GM12878 (cell line): ENCODE data around the gene ANKRD55. TPM values are rescaled to one million over a fixed set of nuclear protein-coding genes. Genes with fewer than 3 reads are reported as not detected.
"Not testable (repeated sequence)": the region's sequence is repeated elsewhere in the genome, so short reads cannot be mapped to it uniquely, and the experiment has no call there.

Experiments
- ATAC-seq: fragments of 200-7000 bp; cut with Tn5 transposase; 3 replicates; pipeline ENCODE4 v1.9.1; 2020; ENCODE audit warnings: mild to moderate bottlenecking, moderate library complexity
- BruUV-seq: library from RNA; stranded (reverse); fragments of 400-500 nt; replicated peaks from 2 replicates; lab custom pipeline; 2021; lab: Mats Ljungman, UMichigan
- CTCF ChIA-PET: fragments of 300-600 bp; sonication (Branson Sonifier 250); formaldehyde crosslinking; extraction: SDS; loops from one replicate; lab custom pipeline; 2021; ENCODE audit warnings: inconsistent platforms; lab: Yijun Ruan, JAX
- POLR2A ChIA-PET: fragments of 350-600 bp; formaldehyde crosslinking; extraction: SDS; loops from one replicate; lab custom pipeline; 2021; ENCODE audit warnings: inconsistent platforms; lab: Charles Lee
- RAD21 ChIA-PET: fragments of 300-600 bp; sonication (Branson Sonifier 250); formaldehyde crosslinking; loops from one replicate; lab custom pipeline; 2023; ENCODE audit warnings: antibody characterized with exemption; ENCODE audit not compliant: unreplicated experiment; lab: Charles Lee
- SMC1A ChIA-PET: fragments of 300-600 bp; sonication (Branson Sonifier 250); formaldehyde crosslinking; loops from one replicate; lab custom pipeline; 2023; ENCODE audit not compliant: unreplicated experiment, uncharacterized antibody; lab: Charles Lee
- DNase-seq: peaks from one replicate; pipeline ENCODE4 v3.0.0-alpha.2; 2011; ENCODE audit warnings: low read depth, low spot score
- FAIRE-seq: peaks from 3 replicates; lab custom pipeline; 2011; peaks lifted over from hg19 to GRCh38; lab: Jason Lieb, UNC
- H2AFZ ChIP-seq: 2 replicates; pipeline ENCODE4 v1.6.0; 2011; ENCODE audit warnings: low read depth, low read length, control low read depth; ENCODE audit not compliant: control insufficient read depth
- H3K27ac ChIP-seq: 2 replicates; pipeline ENCODE4 v1.5.1; 2011; ENCODE audit warnings: control low read depth; ENCODE audit not compliant: control insufficient read depth, insufficient read depth
- H3K27me3 ChIP-seq, 2 experiments: replicated peaks in 1 of 2; 2 replicates each; pipeline versions ENCODE4 v1.6.0 to v1.6.1; 2011; ENCODE audit warnings: low read length in 1 of 2; ENCODE audit not compliant: control insufficient read depth in 2 of 2, insufficient read depth in 2 of 2
- H3K36me3 ChIP-seq, 2 experiments: 2 replicates each; pipeline ENCODE4 v1.5.1; 2011; ENCODE audit warnings: low read length in 1 of 2; ENCODE audit not compliant: control insufficient read depth in 2 of 2, insufficient read depth in 2 of 2
- H3K4me1 ChIP-seq: 2 replicates; pipeline ENCODE4 v1.6.1; 2011; ENCODE audit warnings: mild to moderate bottlenecking, low read length, moderate library complexity, mixed read lengths; ENCODE audit not compliant: control insufficient read depth, insufficient read depth
- H3K4me2 ChIP-seq: 2 replicates; pipeline ENCODE4 v1.6.0; 2011; ENCODE audit warnings: control low read depth; ENCODE audit not compliant: control insufficient read depth, insufficient read depth
- H3K4me3 ChIP-seq: fragments of 200-600 bp; sonication (generic); 2 replicates; pipeline ENCODE4 v1.5.1; 2016
- H3K79me2 ChIP-seq: 2 replicates; pipeline ENCODE4 v1.6.0; 2011; ENCODE audit warnings: low read length; ENCODE audit not compliant: control insufficient read depth, insufficient read depth
- H3K9ac ChIP-seq: 2 replicates; pipeline ENCODE4 v1.8.0; 2011; ENCODE audit warnings: low read length, control low read depth, mixed read lengths; ENCODE audit not compliant: control insufficient read depth, insufficient read depth
- H3K9me3 ChIP-seq: replicated peaks from 3 replicates; pipeline ENCODE4 v1.5.1; 2011; ENCODE audit warnings: mild to moderate bottlenecking, low read length; ENCODE audit not compliant: control insufficient read depth, insufficient read depth
- H4K20me1 ChIP-seq: 2 replicates; pipeline ENCODE4 v1.6.0; 2011; ENCODE audit not compliant: control insufficient read depth, insufficient read depth
- IRF4 ChIP-seq: IDR thresholded peaks from 2 replicates; pipeline ENCODE4 v1.6.1; 2011; ENCODE audit warnings: low read depth, low read length
- MLLT1 ChIP-seq: fragments of 450-650 bp; IDR thresholded peaks from 2 replicates; pipeline ENCODE4 v1.6.1; 2016; ENCODE audit warnings: mild to moderate bottlenecking
- MYB ChIP-seq: fragments of 150-350 bp; IDR thresholded peaks from 2 replicates; pipeline ENCODE4 v1.6.1; 2014; ENCODE audit warnings: mild to moderate bottlenecking, low read depth, low read length, borderline replicate concordance
- NR2F1 ChIP-seq: fragments of 450-650 bp; conservative IDR thresholded peaks from 2 replicates; pipeline ENCODE4 v1.6.1; 2017; ENCODE audit warnings: mild to moderate bottlenecking
- PAX5 ChIP-seq: IDR thresholded peaks from 2 replicates; pipeline ENCODE4 v1.6.1; 2011; ENCODE audit warnings: low read depth, low read length, borderline replicate concordance
- RELB ChIP-seq: fragments of 450-650 bp; IDR thresholded peaks from 2 replicates; pipeline ENCODE4 v1.6.1; 2017; ENCODE audit warnings: low read depth, mild to moderate bottlenecking, moderate library complexity
- RUNX3 ChIP-seq: IDR thresholded peaks from 2 replicates; pipeline ENCODE4 v1.6.1; 2012; ENCODE audit warnings: low read length, inconsistent platforms
- YY1 ChIP-seq: IDR thresholded peaks from 2 replicates; pipeline ENCODE4 v1.6.1; 2011; ENCODE audit warnings: low read depth, mild to moderate bottlenecking, low read length
- ZNF207 ChIP-seq: fragments of 450-650 bp; IDR thresholded peaks from 2 replicates; pipeline ENCODE4 v1.6.1; 2014; ENCODE audit warnings: antibody characterized with exemption, mild to moderate bottlenecking, borderline replicate concordance
- ZNF592 ChIP-seq: fragments of 450-650 bp; IDR thresholded peaks from 2 replicates; pipeline ENCODE4 v1.6.1; 2017; ENCODE audit warnings: mild to moderate bottlenecking, moderate library complexity
- ZNF687 ChIP-seq: fragments of 450-650 bp; IDR thresholded peaks from 2 replicates; pipeline ENCODE4 v1.6.1; 2017; ENCODE audit warnings: mild to moderate bottlenecking, moderate library complexity
- WGBS: methylation state at CpG from one replicate; pipeline ENCODE4 v1.1.6; 2016; ENCODE audit warnings: low lambda C conversion rate; ENCODE audit not compliant: insufficient replicate concordance, insufficient coverage; ENCODE audit errors: missing lambda C conversion rate; 5-methylcytosine and 5-hydroxymethylcytosine counted together
- in situ Hi-C: fragments of 300-500 bp; cut with MboI; formaldehyde crosslinking; loops from 9 replicates; pipeline ENCODE4 v1.14.3; 2018; ENCODE audit warnings: mixed read lengths
- intact Hi-C: fragments of 100-400 bp; cut with micrococcal nuclease; formaldehyde crosslinking; loops from one replicate; pipeline ENCODE4 v1.14.2; 2022; ENCODE audit not compliant: unreplicated experiment
- polyA plus RNA-seq, 11 experiments: library from polyadenylated mRNA; depleted of rRNA in 4 of 11; unstranded in 6 of 11; stranded (reverse) in 5 of 11; fragments of >200 nt; fragmentation: Nextera tagmentation in 4 of 11; fragmentation: Illumina TruSeq in 1 of 11; extraction: Ambion mirVana in 4 of 11; extraction: Trizol in 1 of 11; gene quantifications; 1 replicate in 1 of 11; 2 replicates in 10 of 11; pipeline versions ENCODE4 v1.2.1 to v1.2.3, GENCODE V29; 2011 to 2016; ENCODE audit warnings: inconsistent platforms in 2 of 11, missing spikeins in 2 of 11, low read depth in 1 of 11
- total RNA-seq, 4 experiments: library from RNA; depleted of rRNA in 3 of 4; stranded (reverse); fragments of >200 nt in 3 of 4; fragmentation: Illumina TruSeq in 1 of 4; extraction: Trizol in 1 of 4; gene quantifications; 2 replicates each; pipeline versions ENCODE4 v1.2.1 to v1.2.3, GENCODE V29; 2013 to 2021

Gene ANKRD55
- total and polyA plus RNA-seq, 10 of the 15 experiments (the other 5 are each of a cell fraction or from before 2014, with no cell fraction given): 0.04 TPM; not detected in 9

GRCh38 chr5:56156585-56157190, 76.4 kb downstream of the ANKRD55 start:
- H3K9me3 ChIP-seq, H2AFZ ChIP-seq, H3K27me3 ChIP-seq, H3K36me3 ChIP-seq, in situ Hi-C loops, BruUV-seq, H4K20me1 ChIP-seq, H3K9ac ChIP-seq, H3K79me2 ChIP-seq, H3K4me3 ChIP-seq: not testable (repeated sequence)
- ATAC-seq (peak; percentile 86), FAIRE-seq (peak; percentile 89), DNase-seq (peak; percentile 80)
- SMC1A ChIA-PET: interaction anchor here (1.0 to 5.7 kb wide), 11 partner anchors 10 to 222 kb away, joined by 3 to 22 read pairs (median 5); no protein-coding TSS in a partner anchor
- intact Hi-C loops: loop anchor here (2.0 kb wide), 2 partner anchors 34 to 44 kb away; no protein-coding TSS in a partner anchor
- Histone ChIP-seq H3K27ac (peak overlapping the region; percentile 36), H3K4me2 (peak overlapping the region; percentile 41), H3K4me1 (peaks cover 26% of the 10 kb centered on the region)
- CTCF ChIA-PET: interaction anchor here (1.9 kb wide), 1 partner anchor 62 kb away, joined by 5 read pairs; no protein-coding TSS in a partner anchor
- POLR2A ChIA-PET: interaction anchor here (0.6 to 1.1 kb wide), 3 partner anchors 8 to 162 kb away, joined by 3 read pairs; partner anchors contain the start of gene IL6ST
- WGBS: 11% methylated on average over 6 of the region's 6 CpGs
- RAD21 ChIA-PET: interaction anchor here (0.7 to 3.9 kb wide), 8 partner anchors 9 to 174 kb away, joined by 3 to 21 read pairs (median 4); no protein-coding TSS in a partner anchor
- TF ChIP-seq NR2F1 (peak; percentile 62), MLLT1 (peak; percentile 78), MYB (0 out of 2 replicates have a peak, but pooled peaks have one; percentile 10), ZNF592 (peak; percentile 98), YY1 (peak; percentile 35; the same call in 1 of the 2 replicates), RUNX3 (peak; percentile 76), ZNF687 (peak; percentile 98), ZNF207 (0 out of 2 replicates have a peak, but pooled peaks have one; percentile 9), IRF4 (peak; percentile 26; the same call in 1 of the 2 replicates), RELB (peak; percentile 96), PAX5 (0 out of 2 replicates have a peak, but pooled peaks have one; percentile 57)
